ENCODE measurements around the gene SLIT1.

The SLIT1 gene

DNA sequence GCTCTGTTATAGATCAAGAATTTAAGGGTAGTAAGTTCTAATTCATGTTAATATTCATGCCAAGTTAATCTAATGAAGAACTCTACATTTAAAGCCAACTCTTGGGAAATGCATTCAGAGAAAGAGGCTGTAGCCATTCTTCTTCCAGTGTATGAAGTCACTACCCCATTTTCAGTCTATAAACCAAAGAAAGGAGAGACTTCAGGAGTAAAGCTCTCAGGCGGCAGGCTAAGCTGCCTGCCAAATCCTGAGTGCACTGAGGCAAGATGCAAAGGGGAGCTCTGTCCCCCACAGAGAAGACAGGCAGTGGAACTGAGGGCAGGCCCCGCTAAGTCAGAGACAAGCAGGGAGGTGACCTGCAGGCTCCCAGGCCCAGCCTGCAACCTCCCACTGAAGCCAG lies 41.5 kb downstream of the SLIT1 start:
- FAIRE-seq (no peak), DNase-seq (ENCODE audit: insufficient read length, low spot score) (no peak)

DNA sequence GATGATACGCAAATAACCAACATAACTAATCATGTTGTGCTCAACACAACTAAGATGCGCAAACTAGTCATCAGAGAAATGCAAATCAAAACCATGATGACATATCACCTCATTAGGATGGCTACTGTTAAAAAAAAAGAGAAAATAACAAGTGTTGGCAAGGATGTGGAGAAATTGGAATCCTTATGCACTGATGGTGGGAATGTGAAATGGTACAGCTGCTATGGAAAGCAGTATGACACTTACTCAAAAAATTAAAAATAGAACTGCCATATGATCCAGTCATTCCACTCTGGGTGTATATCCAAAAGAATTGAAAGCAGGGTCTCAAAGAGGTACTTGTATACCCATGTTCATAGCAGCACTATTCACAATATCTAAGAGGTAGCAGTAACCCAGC lies 42.9 kb downstream of the SLIT1 start:
- FAIRE-seq, result no peak

DNA sequence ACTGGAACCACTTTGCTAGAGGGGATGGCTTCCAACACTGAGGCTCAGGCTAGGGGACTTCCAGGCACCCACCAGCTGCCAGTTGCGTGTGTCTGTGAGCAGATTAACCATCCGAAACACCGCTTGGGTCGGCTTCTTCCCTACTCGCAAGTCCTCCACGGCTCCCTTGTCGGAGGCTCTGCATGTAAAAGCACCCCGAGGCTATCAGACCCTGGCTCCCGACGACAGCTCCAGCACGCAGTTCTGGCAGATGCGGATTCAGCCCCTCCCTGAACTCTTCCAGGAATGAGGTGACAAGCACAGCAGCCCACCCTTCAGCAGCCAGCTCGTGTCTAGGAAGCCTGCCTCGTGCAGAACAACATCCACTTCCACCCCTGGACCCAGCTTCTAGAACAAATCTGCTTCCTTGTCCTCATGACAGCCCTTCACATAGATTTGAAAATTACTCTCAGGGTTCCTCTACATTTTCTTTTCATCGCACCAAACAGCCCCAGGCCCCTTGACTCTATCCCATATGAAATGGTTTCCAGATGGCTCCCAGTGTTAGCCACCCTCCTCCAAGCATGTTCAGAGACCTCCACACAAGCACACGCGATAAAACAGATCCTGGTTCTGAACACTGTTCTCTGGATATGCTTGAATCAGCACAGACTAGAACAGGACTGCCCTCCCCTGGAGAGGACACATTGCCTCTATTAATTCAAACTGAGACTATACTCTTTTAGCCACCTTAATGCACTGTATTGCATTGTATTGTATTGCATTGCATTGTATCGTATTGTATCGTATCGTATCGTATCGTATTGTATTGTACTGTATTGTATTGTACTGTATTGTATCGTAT lies 44.6 kb downstream of the SLIT1 start:
- DNase-seq (ENCODE audit: insufficient read length, low spot score) (no peak), FAIRE-seq (no peak)

More for the DNA sequence above, 42.9 kb downstream of the SLIT1 start:
- no peak for DNase-seq (ENCODE audit: insufficient read length, low spot score)

DNA sequence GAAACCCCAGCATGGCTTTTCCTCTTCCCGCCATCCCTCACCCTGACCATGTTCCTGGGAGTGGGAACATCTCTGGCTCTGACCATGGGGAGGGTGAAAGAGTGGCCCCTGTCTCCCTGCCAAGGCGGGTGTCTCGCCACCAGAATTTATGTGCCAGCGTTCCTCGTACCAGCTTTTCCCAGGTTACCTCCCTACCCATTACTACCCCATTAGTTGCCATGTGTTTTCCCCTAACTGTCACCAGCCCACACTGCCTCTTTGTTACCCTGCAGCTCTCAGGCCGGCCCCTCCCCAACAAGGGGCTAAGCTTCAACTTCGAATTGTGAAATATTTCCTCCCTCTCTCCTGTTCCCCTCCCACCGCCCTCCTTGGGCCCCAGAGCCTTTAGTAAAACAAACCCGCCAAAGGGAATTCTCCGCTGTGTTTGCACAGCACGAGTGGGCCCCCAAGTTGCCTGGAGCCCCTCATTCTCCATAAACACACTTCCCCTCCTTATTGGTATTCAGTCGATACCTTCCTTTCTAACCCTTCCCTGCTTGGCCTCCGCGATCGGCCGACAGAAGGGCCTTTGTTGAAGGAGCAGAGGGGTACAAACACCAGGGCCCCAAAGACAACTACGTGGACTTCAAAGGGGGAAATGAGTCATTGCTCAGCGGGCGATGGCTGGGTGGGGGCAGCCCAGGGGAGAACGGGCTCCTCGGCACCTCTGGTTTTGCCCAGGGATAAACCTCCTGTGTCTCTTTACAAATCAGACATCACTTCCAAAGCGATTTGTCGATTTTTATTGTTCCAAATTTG lies 45.5 kb downstream of the SLIT1 start:
- no peak for DNase-seq (ENCODE audit: insufficient read length, low spot score)

DNA sequence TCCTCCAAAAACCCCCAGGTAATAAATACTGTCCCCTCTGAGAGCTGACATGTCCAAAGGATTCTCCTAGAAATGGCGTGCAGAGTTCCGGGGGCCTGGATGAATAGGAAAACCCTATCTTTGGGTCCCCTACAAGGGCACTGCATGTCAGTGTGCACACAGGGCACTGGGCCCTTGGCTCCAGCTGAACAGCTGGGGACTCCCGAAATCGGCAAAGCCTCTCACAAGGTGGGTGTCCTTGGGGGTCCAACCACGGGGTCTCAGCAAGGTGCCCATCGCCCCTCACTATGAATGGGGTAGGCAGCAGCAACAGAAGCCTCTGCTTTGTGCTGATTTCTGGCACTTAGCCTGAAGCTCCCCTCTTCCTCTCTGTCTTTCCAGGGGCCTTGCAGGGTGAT lies 46.1 kb downstream of the SLIT1 start:
- FAIRE-seq (no peak), DNase-seq (ENCODE audit: insufficient read length, low spot score) (no peak)

More for the DNA sequence above, 45.5 kb downstream of the SLIT1 start:
- FAIRE-seq, result no peak

DNA sequence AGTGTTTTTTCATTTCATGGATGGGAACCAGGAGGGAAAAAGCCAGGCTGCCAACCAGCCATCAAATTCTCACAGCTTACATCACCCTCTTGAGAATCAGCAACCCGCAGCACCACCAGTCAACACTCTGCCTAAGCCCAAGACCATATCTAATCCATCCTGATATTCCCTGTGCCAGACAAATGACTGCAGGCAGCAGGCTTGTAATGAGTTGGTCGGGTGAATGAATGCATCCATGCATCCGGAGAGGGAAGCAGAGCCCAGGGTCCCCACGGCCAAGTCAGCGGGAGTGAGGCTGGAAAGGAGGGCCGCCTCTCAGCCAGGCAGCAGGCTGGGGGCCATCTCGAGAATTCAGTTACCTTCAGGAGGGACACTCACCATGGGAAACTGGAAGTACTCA lies 46.9 kb downstream of the SLIT1 start:
- no peak for FAIRE-seq
- DNase-seq (ENCODE audit: insufficient read length, low spot score), result no peak

DNA sequence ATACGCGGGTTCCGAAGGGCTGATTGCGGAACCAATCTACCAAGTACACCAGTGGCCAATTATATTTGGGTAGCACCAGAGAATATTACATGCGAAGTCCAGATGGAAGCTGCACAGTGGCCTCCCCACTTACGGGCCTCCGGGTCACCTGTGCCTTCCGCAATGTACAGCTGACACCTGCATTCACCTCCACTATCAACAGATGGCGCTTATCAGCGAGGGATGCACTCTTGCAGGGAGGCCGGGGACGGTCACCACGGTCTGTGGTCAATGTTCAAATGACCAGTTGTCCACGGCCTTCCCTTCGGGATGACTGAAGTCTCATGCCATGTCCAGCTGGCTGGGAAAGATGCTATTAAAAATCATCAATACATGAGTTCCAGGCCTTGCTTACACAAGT lies 47.6 kb downstream of the SLIT1 start:
- DNase-seq (ENCODE audit: insufficient read length, low spot score), result no peak
- no peak for FAIRE-seq

DNA sequence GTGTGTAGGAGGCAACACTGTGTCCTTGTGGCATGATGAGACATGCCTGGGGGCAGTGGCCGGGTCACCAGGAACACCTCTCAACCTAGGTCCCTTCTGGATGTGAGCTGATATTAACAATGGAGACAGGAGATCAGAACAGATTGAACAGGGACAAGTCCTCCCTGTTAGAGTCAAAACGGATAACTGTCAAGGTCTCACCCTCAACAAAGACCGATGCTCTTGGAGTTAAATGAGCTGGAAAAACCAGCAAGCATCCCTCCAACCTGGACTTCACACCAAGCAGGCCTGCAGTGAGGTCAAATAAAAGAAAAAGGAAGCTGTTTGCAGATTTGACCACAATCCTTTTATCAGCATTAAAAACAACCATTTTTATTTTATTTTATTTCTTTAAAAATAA lies 49.0 kb downstream of the SLIT1 start:
- no peak for FAIRE-seq
- no peak for DNase-seq (ENCODE audit: insufficient read length, low spot score)

DNA sequence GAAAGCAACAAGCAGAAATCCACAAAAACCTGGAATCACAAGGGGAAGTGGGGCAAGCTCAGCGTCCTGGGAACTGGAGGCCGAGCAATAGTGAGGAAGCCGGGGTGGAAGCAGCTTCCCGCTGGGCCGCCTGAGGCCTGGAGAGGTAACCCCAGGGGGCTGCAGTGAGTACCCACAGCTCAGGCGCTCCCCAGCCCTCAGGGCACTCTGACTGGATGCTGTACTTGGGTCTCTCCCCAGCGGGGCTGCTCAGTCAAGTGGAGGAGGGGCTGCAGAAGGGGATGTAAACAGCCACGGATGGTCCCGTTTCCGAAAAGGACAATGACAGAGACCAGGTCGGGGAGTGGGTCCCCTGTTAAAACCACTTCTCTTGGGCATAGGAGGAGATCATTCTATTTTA lies 50.3 kb downstream of the SLIT1 start:
- no peak for FAIRE-seq
- no peak for DNase-seq (ENCODE audit: insufficient read length, low spot score)

DNA sequence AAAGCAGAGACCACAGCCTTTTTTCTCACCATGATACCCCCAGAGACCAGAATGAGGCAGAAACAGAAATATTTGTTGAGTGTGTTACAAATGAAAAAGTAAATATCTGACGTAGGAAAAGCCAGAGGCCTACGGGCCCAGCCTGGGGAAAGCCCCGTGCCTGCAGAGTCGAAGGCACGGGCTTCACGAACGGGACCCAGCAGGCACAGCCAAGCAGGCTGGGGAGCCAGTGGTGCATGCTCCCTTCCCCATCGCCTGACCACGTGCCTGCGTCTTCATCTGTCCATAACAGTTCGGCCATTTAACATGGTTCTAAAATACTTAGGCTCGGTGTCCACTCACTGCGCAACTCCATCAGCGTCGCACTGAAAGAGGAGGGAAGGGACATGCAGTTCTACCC lies 50.8 kb downstream of the SLIT1 start:
- FAIRE-seq (no peak), DNase-seq (ENCODE audit: insufficient read length, low spot score) (no peak)

DNA sequence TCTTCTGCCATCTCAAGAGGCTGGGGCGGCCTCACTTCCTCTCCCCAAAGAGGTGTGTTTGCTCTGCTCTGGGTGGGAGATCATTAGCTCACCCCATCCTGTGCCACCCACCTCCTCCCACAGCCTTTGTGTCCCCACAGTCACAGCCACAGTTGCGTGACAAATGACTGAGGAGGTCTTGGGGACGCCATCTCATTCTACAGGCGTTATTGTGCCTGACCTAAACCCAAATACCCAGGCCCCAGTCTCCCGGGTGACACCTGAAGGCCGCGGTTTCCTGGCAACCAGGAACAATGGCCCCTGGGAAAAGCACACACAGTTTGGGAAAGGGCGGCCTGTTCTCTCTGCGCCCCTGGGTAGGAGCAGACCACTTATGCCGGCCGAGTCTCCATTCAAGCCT lies 51.6 kb downstream of the SLIT1 start:
- DNase-seq (ENCODE audit: insufficient read length, low spot score) (no peak), FAIRE-seq (no peak)

DNA sequence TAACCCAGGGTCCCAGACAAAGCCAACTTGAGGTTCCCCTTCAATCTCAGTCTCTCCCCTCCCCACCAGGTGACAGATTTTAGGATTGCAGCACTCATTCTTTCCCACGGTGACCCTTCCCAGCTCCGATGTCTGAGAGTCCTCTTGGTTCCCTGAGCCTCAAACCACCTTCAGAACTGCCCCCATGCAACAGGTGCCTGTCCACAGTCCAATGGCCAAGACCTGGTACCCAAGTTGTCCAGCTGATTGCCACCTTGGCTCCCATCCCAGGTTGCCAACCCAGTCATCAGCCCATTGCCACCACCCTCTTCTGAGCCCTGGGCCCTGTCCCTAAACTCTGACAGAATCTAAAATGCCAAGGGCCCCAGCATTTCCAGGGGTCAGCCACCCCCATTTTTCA lies 53.5 kb downstream of the SLIT1 start:
- no peak for FAIRE-seq
- no peak for DNase-seq (ENCODE audit: insufficient read length, low spot score)

DNA sequence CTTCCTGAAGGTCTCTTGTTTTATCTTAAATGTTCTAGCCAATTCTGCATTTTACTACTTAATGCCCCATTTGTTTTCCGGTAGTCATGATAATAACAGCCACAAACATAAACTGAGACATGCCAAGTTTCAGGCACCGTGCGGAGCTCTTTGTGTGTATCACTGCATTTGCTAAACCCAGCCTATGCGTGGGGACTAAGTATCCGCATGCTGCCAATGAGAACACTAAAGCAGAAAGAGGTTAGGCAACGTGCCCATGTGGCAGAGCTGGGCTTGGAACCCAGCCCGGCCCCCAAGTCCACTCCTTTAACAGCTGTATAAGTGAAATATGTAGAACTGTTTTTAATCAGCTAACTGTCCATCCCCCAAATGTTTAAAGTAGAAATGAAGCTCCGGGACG lies 54.1 kb downstream of the SLIT1 start:
- DNase-seq (ENCODE audit: insufficient read length, low spot score), result no peak
- no peak for FAIRE-seq

DNA sequence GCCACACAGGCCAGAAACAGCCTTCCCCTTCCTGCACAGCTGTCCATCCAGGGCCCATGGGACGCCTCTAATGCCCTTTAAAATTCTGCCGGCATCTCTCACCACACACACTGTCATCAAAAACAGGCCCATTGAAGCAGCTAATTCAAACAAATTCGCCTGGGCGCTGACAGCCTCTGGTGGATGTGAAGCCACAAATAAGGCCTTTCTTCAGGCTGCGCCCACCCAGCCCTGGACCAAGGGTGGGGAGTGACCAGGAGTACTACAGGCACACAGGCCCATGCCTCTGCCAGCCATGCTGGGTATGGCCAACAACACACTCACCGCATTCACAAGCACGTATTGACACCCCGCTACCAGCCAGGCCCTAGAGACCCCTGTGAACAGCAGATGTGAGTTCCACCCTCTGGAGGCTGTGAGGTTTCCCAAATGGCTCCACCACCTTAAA lies 54.6 kb downstream of the SLIT1 start:
- DNase-seq (ENCODE audit: insufficient read length, low spot score) (no peak), FAIRE-seq (no peak)

DNA sequence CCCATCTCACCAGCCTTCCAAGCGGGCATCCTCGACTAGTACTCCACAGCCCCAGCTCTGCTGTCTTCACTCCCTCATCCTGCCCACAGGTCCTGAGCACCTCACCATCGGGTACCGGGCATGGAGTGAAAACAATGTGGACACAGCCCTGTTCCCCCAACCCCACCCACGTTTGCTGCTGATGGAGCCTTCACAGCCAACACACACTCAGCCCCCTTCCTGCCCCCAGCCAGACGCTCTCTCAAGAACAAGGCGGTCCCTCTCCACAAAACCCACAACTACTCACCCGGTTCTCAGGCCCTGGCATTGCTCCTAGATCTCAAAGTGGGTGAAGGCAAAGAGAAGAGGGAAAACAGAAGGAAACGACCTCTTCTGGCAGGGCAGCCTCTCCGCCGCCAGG lies 56.1 kb downstream of the SLIT1 start:
- no peak for FAIRE-seq
- no peak for DNase-seq (ENCODE audit: insufficient read length, low spot score)

DNA sequence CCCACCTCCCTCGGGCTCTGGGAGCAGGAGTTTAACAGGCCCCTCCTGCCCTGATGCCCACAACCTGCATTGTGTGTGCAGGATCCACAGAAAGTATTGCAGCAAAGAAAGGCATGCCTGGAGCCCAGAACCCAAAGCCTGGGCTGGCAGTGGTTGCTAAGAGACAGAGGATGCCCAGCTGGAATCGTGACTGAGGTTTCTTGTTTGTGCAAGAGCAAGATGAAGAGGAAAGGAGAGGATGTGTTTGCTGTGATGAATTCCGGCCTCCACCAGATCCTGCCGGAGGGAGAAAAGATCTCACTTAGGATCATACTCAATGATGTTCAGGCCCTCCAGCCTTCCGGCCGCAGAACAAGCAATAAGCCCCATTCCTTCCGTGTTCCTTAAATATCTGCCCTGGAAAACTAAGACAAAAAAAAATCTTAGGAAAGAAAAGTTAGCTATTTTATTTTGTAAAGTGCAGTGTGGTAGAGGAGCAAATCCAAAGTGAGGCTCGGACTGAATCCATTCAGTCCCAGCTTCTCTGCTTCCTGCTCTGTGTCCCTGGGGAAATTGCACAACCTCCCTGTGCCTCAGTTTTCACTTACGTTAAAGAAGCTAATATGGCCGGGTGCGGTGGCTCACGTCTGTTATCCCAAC lies 57.1 kb downstream of the SLIT1 start:
- FAIRE-seq (no peak), DNase-seq (ENCODE audit: insufficient read length, low spot score) (no peak)

DNA sequence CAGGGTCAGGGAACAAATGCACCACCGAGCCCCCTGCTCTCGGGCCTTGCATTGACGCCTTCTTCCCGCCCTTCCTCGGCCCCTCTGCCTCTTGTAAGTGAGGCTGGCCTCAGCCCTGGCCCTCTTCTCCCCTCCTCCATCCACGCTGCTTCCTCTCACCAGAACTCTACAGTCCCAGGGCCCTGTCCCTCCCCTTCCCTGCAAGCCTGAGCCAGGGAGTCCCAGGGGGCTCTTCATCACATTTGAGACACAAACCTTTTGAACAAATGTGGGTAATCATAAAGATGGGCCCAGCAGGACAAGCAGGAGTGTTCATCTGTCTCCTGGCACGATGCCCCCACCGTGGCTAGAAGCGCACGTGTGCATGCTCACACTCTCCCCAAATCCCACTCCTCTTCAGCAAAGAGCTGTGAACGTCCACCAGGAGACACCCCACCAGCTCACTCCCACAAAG lies 57.7 kb downstream of the SLIT1 start:
- DNase-seq (ENCODE audit: insufficient read length, low spot score) (no peak), FAIRE-seq (no peak)

DNA sequence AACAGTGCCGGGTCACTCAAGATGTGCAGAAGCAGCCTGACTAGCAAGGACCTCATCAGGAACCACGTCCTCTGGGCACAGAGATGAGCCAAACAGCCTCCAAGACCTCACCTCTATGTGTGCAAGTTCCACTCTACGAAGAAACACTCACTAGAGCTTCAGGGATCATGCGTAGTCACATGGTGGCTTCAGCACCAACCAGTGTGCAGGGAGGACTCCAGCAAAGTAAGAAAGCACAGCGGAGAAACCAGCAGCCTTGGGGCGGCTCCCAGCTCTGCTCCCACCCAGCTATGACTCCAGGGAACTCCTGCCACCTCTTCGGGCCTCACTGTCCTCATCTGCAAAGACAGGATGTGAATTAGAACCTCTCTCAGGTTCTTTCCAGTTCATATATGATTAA lies 58.2 kb downstream of the SLIT1 start:
- DNase-seq (ENCODE audit: insufficient read length, low spot score) (no peak), FAIRE-seq (no peak)

DNA sequence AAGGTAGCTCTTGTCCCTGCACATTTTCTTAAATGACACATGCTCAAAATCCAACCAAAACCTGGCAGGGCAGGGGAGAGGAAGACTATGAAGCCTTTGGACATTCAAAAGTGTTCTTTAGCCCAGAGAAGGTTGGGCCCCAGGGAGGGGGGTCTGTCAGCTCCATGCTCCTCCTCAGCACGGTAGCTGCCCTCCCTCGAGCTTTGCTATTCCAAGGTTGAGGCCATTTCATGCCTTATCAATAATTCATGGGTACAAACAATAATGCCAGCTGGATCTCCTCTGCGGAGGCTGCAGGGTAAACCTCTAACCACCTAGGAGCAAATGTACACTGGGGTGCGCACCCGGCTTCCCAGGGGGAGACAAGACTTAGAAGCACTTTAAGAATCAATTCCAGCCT lies 61.5 kb downstream of the SLIT1 start:
- FAIRE-seq (no peak), DNase-seq (ENCODE audit: insufficient read length, low spot score) (no peak)

DNA sequence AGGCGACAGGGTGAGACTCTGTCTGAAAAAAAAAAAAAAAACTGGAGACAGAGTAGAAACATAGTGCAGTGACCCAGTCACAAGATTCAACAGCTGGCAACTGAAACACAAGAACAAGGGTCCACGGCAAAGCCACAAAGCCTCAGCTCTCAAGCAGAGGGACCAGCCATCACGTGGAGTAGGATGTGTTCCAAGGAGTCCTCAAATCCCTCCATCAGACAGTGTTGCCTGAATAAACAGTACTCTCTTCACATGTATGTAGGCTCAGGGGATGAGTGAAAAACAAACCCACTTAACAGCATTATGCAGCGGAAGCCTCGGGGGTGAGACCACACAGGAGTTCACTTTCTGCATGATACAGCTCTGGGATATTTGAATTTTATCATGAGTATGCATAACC lies 62.0 kb downstream of the SLIT1 start:
- DNase-seq (ENCODE audit: insufficient read length, low spot score), result no peak
- no peak for FAIRE-seq

DNA sequence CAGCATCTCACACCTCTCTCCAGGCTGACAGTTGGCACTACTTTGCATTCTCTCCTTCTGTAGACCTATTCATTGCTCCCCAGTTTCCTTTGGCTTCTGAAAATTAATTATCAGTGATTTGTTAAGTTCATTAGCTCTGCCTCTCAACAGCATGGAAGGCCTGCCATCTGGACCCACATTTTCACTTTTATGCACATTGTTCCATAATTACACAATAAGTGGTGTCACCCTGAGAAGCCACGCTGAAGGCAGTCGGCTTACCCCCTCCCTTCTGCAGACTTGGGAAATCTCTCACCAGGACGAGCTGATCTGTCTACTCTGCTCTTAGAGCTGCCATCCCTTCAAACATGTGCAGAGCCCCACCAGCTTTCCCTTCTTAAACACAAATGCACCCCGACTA lies 64.7 kb downstream of the SLIT1 start:
- no peak for DNase-seq (ENCODE audit: insufficient read length, low spot score)
- FAIRE-seq, result no peak

DNA sequence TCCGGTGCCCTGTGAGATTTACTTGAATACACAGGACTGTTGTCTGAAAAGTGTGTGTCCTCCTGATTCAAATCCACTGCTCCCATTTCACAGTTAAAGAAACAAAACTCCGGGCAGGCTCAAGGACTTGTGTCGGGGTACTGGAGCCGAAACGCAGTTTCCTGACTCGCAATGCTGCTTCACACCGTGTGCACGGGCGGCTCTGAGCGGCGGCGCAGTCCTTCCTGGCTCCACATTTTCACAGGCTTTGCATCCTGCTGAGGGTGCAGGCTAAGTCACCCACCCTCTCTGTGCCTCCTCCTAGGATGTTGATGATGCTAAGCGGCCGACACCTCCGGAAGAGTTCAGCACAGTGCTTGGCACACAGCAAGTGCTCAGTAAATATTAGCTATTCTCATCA lies 65.4 kb downstream of the SLIT1 start:
- DNase-seq (ENCODE audit: insufficient read length, low spot score), result no peak
- FAIRE-seq, result no peak
